Measurements from ENCODE around the gene ZNF485.

- TF ChIP-seq POLR2A (IDR thresholded peaks at IDR 0.05) (no peak), CTCF (IDR thresholded peaks at IDR 0.05) (no peak), POLR2AphosphoS5 (IDR thresholded peaks at IDR 0.05; ENCODE audit: insufficient read depth in 1 of 2, low read depth in 1 of 2) (no peak)
Observed at GRCh38 chr10:43666552-43666951, 60.3 kb downstream of the ZNF485 start.
